8988T (cell line): Measurements from ENCODE around the gene PRIM2.
"Not testable (repeated sequence)": the region's sequence is repeated elsewhere in the genome, so short reads cannot be mapped to it uniquely, and the experiment has no call there.

ENCODE experiments used
- DNase-seq: peaks from one replicate; pipeline ENCODE4 v3.0.0; 2011

Gene PRIM2

GRCh38 chr6:57317060-57317943 is at the start of gene PRIM2:
Gene PRIM2, plus strand, starts transcription at chr6:57317630. Its CDS starts 816 bp downstream, at chr6:57318446.
- DNase-seq, result peak; percentile 58

GRCh38 chr6:57268294-57268640 is 49.2 kb upstream of the PRIM2 start:
- DNase-seq, result no peak

GRCh38 chr6:57274113-57274824 is 43.2 kb upstream of the PRIM2 start:
- not testable (repeated sequence) for DNase-seq

GRCh38 chr6:57275384-57275783 is 42.0 kb upstream of the PRIM2 start:
- DNase-seq, result no peak

- DNase-seq, result no peak
These were observed 40.5 kb upstream of the PRIM2 start for GRCh38 chr6:57276946-57277345.

- DNase-seq, result no peak
These were observed 38.9 kb upstream of the PRIM2 start for GRCh38 chr6:57278570-57278969.

- no peak for DNase-seq
These were observed 38.4 kb upstream of the PRIM2 start for GRCh38 chr6:57279013-57279412.

- no peak for DNase-seq
These were observed 34.3 kb upstream of the PRIM2 start for GRCh38 chr6:57283106-57283505.

- no peak for DNase-seq
These were observed 33.4 kb upstream of the PRIM2 start for GRCh38 chr6:57283911-57284455.

- DNase-seq, result not testable (repeated sequence)
These were observed 29.3 kb upstream of the PRIM2 start for GRCh38 chr6:57288136-57288535.

- not testable (repeated sequence) for DNase-seq
These were observed 24.0 kb upstream of the PRIM2 start for GRCh38 chr6:57293472-57293871.

- no peak for DNase-seq
These were observed 22.5 kb upstream of the PRIM2 start for GRCh38 chr6:57294862-57295445.

- no peak for DNase-seq
These were observed 19.9 kb upstream of the PRIM2 start for GRCh38 chr6:57297505-57297904.

GRCh38 chr6:57298741-57299140 is 18.7 kb upstream of the PRIM2 start:
- no peak for DNase-seq

GRCh38 chr6:57301757-57302156 is 15.7 kb upstream of the PRIM2 start:
- no peak for DNase-seq

- DNase-seq, result no peak
These were observed 15.0 kb upstream of the PRIM2 start for GRCh38 chr6:57302477-57302876.

GRCh38 chr6:57303931-57304681 is 13.3 kb upstream of the PRIM2 start:
- no peak for DNase-seq

GRCh38 chr6:57305107-57305506 is 12.3 kb upstream of the PRIM2 start:
- no peak for DNase-seq

- no peak for DNase-seq
These were observed 11.7 kb upstream of the PRIM2 start for GRCh38 chr6:57305761-57306160.

- no peak for DNase-seq
These were observed 11.2 kb upstream of the PRIM2 start for GRCh38 chr6:57306273-57306672.

- no peak for DNase-seq
These were observed 9.6 kb upstream of the PRIM2 start for GRCh38 chr6:57307850-57308249.

- DNase-seq, result not testable (repeated sequence)
These were observed 8.7 kb upstream of the PRIM2 start for GRCh38 chr6:57308755-57309154.
